ENCODE measurements around the gene KCNK4.
A peak's percentile ranks its signal among the peaks of the same experiment; 100 is the strongest.

DNA sequence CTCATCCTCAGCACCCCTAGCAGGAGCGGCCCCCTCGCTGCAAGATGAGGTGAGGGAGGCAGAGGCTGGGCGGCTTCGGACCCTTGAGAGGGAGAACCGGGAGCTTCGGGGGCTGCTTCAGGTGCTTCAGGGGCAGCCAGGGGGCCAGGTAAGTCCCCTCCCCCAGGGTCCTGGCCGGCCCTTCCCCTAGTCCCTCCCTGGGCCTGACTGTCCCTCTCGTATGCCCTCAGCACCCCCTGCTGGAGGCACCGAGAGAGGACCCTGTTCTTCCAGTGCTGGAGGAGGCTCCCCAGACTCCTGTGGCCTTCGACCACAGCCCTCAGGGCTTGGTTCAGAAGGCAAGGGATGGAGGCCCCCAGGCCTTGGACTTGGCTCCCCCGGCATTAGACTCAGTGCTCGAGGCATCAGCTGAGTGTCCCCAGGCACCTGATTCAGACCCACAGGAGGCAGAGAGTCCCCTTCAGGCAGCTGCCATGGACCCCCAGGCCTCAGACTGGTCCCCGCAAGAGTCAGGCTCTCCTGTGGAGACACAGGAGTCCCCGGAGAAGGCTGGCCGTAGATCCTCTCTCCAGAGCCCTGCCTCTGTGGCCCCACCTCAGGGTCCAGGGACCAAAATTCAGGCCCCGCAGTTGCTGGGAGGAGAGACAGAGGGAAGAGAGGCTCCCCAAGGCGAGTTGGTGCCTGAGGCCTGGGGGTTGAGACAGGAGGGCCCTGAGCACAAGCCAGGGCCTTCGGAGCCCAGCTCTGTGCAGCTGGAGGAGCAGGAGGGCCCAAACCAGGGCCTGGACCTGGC lies 52.9 kb downstream of the KCNK4 start:
- TF ChIP-seq, protein P1, sequence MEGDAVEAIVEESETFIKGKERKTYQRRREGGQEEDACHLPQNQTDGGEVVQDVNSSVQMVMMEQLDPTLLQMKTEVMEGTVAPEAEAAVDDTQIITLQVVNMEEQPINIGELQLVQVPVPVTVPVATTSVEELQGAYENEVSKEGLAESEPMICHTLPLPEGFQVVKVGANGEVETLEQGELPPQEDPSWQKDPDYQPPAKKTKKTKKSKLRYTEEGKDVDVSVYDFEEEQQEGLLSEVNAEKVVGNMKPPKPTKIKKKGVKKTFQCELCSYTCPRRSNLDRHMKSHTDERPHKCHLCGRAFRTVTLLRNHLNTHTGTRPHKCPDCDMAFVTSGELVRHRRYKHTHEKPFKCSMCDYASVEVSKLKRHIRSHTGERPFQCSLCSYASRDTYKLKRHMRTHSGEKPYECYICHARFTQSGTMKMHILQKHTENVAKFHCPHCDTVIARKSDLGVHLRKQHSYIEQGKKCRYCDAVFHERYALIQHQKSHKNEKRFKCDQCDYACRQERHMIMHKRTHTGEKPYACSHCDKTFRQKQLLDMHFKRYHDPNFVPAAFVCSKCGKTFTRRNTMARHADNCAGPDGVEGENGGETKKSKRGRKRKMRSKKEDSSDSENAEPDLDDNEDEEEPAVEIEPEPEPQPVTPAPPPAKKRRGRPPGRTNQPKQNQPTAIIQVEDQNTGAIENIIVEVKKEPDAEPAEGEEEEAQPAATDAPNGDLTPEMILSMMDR (IDR thresholded peaks at IDR 0.05; ENCODE audit: low read depth, low read length, poor library complexity, severe bottlenecking): peak; percentile 35
- no peak for TF ChIP-seq EZH2phosphoT487 (IDR thresholded peaks at IDR 0.05; ENCODE audit: borderline replicate concordance, low read length)
